HG03095 (cell line): ENCODE data around the gene RAMACL.
"Not testable (repeated sequence)": the region's sequence is repeated elsewhere in the genome, so short reads cannot be mapped to it uniquely, and the experiment has no call there.

ENCODE experiments used
- ATAC-seq: cut with Tn5 transposase; IDR thresholded peaks from one replicate; pipeline ENCODE4 v1.9.1; 2021; ENCODE audit warnings: moderate library complexity; ENCODE audit not compliant: unreplicated experiment

The RAMACL gene

DNA sequence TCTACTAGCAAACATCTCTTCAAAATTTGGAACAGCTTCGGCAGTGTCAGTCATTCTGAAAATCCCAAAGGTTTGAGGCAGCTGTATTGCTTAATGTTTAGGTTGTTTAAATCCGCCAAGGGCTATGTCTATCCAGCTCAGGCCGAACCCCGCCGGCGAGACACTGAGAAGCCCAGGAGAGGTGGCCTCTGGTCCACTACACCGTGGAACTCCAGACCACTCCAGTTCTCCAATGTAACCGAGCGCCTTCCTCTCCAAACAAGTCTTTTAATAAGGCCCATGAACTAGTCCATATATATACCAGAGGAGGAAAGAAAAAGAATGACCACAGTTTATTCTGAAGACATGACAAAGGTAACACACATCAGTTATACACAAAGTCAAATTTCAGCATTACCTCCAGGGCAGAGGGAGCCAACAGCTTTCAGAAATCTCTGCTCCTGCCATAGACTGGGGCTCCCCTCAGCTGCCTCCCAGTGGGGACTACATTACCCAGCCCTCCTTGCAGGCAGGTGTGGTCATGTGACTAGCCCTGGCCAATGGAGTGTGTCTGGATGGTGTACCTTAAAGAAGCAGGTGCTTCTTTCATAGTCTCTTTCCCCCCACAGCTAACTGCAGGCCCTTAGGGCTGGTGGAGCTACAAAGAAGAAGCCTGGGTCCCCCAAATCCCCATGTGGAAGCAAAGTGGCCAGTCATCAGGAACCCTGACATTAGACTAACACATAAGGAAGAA, at the start of gene RAMACL:
RAMACL (minus strand) TSS at position 255 of the 733 bp plus-strand sequence; CDS start at position 54, 201 bp downstream.
- ATAC-seq, result peak; percentile 59

DNA sequence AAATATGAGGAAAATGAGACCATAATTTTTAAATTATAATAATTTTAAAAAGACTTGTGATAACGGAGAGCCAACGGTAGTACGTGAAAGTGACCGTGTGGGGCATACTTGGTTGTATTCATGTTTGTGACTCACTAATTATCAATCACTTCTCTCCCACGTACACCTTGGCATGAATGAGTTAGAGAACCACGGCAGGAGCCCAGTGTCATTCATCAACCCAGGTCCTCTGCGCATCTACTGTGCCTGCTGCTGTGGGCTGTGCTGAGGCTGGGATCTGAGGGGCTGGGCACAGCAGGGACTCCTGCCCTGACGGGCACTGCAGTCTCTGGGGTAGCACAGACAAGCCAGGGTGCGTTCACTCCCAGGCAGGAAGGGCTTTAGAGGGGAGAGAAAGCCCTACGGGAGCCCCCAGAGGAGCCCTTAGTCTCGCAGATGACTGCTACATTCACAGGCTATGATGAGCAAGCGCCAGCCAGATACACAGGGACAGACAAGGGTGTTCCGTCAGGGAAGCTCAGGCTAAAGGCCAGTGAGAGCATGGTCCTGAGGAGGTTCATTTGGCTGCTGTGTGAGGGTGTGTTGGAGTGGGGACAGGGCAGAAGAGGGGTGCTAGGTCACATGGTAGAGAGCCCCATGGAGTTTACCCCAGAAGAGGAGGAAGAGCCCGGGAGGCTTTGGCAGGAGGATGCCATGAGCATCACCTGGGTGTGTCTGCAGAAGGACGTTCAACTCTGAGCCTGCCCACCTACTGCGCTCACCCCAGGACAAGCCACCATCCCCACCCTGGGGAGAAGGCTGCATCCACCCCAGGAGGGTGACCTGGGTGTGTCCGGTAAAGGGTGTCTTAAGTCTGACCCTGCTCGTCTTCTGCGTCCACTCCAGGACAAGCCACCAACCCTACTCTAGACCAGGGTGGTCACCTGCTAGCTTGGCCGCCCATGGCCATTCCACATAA, 48.8 kb upstream of the RAMACL start:
- ATAC-seq, result no peak

DNA sequence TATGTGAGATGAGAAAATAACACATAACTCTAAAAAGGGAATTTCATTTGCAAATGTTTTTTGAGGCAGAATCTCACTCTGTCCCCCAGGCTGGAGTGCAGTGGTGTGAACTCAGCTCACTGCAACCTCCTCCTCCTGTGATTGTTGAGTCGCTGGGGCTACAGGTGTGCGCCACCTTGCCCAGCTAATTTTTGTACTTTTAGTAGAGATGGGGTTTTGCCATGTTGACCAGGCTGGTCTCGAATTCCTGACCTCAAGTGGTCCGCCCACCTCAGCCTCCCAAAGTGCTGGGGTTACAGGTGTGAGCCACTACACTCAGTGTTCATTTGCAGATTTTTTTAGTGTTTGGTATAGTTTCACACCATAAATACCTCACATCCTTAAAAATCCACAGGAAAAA, 48.1 kb upstream of the RAMACL start:
- ATAC-seq, result not testable (repeated sequence)

- no peak for ATAC-seq
These were observed 47.5 kb upstream of the RAMACL start for GRCh38 chr6:166633732-166634535.

- no peak for ATAC-seq
These were observed 46.3 kb upstream of the RAMACL start for GRCh38 chr6:166632731-166633130.

GRCh38 chr6:166630462-166630861, 44.0 kb upstream of the RAMACL start:
- ATAC-seq, result no peak

DNA sequence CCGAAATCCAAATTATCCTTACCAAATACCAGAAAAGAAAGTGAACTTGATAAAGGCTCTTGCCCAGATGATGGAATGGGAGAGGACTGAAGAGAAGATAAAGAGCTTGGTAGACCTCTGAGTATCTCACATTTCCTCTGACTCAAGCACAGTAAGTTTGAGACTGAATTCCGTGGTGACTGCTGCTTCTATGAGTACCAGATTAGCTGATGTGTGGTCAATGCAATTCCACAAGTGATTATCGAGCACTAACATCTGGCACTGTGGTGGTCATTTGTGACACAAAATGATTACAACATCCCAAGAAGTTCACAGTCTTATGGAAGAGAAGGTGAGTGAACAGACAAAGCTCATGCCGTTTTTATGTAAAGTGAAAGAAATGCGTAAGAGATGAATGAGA, 43.1 kb upstream of the RAMACL start:
- no peak for ATAC-seq

- peak; percentile 26 for ATAC-seq
These were observed 41.7 kb upstream of the RAMACL start for GRCh38 chr6:166627875-166628801.

DNA sequence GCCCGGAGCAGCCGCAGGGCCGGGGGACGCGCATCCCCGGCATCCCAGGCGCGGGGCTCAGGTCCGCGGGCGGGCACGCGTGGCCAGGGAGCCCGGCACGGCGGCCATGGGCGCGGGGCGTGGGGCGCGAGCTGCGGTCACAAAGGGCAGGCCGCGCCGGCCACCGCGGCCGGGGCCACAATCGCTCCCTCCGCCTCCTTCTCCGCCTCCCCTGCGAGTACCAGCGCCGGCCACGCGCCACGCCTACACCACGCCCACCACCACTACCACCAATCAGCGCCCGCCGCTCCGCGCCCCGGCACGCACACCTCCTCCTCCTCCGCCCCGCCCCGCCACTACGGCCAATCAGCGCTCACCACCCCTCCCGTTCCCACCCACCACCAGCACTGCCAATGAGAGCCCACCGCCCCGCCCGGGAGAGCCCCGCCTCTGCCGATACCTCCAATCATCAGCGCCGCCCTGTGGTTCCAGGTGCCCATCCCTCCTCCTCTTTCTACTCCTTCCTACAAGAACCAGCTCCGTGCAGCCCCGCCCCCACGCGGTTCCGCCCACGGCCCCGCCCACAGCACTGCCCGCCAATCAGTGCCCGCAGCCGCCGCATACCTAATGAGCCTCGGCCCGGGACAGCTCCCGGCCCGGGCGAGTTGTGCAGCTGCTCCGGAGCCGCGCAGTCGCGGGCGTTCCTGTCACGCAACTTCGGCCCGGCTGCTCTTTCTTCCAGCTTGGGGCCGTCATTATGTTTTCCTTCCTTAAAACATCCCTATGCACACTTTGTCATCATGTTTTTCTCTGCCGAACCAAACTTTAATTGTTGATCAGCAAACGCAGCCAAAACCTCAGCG, 40.8 kb upstream of the RAMACL start, which contains the start of gene RPS6KA2:
RPS6KA2 (minus strand) TSS at position 219 of the 842 bp plus-strand sequence. CDS start 232 bp downstream, outside the sequence.
- peak; percentile 86 for ATAC-seq

DNA sequence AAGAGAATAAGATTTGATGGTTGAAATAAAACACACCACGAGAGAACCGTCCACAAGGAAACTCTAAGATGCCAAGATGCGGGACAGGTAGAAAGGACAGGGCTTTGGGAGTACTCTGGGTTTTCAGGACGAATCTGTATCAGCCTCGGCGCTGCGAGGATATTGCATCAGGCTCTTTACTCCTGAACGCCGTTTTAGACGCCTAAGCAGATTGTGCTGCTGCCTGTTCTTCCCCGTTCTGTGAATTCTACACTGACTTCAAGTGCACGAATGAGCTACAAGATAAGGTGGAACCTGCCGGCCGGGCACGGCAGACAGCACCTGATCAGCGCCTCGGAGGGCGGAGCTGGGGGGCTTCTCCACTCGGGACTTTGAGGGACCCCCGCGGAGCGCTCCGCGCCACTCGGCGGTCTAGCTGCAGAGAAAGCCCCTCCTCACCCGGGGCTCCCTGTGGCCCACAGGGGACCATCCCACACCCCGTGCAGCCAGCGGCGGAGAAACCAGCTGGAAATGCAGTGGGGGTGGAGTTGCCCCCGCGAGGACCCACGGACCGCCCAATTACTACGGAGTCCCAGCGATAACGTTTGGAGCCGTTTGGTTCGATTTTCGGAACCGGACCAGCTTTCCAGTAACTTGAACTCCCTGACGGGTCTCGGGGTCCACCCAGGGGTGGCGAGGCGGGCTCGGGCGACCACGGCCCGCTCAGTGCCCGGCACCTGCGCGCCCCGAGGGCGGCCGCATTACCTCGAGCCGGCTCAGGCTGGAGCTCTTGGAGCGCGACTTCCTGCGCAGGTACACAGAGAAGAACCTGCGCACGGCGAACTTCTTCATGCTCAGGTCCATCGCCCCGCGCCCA, 39.9 kb upstream of the RAMACL start:
- peak; percentile 2 for ATAC-seq

DNA sequence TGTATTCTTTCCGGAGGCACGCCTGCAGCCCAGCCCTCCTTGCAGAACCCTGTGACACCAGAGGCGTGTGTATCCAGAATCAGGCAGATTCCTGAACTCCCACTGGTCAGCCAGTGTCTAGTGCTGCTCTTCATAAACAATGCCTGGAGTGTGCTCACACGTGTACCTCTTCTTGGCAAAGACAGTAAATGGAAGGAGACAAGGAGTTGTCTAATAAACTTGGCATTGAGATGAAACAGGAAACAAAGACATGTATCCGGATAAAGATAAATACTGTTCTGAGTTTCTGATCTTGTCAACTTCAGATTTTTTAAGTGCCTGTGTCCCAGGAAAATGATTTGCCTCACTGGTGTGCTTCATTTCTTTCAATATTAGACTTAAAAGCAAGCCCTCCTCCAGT, 38.9 kb upstream of the RAMACL start:
- ATAC-seq, result no peak

DNA sequence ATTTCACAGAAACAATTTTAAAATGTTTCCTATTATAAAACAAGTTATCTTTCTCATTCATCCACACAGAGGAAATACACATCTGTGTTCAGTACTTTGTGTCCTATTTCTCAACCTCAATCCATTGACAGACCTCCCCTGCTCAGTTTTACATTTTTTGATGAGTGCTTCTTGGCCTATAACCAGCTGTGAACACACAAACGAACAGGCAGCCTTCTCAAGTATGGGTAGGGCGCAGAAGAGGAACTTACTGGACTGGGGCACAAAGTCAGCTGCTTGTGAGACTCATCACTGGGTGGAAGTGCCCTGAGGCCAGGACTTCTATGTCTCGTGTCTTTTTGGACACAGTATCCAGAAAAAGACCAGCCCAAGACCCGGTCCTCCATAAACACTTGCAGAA, 37.8 kb upstream of the RAMACL start:
- ATAC-seq, result no peak

- no peak for ATAC-seq
These were observed 36.8 kb upstream of the RAMACL start for GRCh38 chr6:166623318-166623717.

DNA sequence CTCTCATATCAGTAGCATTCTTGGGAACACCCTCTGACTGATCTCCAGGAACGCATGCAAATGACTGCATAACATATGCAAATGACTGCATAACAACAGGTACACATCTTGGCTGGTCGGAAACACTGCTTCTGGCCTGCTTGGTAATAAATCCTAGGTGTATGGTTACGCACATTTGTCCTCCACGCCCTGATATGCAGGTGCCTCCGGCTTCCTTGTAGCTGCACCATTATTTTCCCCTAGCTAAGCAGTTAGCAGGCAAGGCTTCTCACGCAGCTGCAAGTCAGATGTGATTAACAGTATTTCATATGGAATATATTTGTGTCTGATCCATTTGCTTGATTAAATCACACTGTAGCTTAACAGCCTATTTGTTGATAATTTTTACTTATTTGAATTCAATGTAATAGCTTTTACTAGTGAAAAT, 34.6 kb upstream of the RAMACL start:
- no peak for ATAC-seq

GRCh38 chr6:166620478-166621113, 34.1 kb upstream of the RAMACL start:
- ATAC-seq, result no peak

DNA sequence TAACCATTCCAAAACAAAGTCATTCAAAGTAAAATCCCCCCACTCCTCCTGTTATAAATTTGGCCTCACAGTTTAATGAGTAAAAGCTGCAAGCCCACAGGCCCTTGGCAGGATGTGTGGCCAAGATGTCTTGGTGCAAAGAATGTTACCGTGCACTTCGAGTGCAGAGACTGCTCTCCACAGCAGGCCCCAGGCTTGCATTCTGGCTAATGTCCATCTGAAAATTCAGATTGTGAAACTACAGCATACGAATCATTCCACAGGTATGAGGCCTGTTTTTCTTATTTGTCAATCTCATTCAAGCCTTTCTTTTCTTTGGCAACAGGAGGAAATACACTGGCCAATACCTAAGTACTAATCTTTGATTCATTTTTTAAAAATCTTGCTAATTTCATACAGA, 33.4 kb upstream of the RAMACL start:
- ATAC-seq, result no peak
